Measurements from ENCODE around the gene ACAT1.

- TF ChIP-seq POLR2A (IDR thresholded peaks at IDR 0.05) (no peak), CTCF (IDR thresholded peaks at IDR 0.05) (no peak)
Measured at GRCh38 chr11:108154591-108154990, 33.2 kb downstream of the ACAT1 start.

Data from esophagus squamous epithelium (tissue), 4 donors.